Stomach (tissue), 4 donors: Measurements from ENCODE around the gene SAFB.

ENCODE experiments used
- POLR2AphosphoS5 ChIP-seq, 3 donors: sonication (generic); formaldehyde crosslinking; IDR thresholded peaks; one replicate each; pipeline ENCODE4 v1.6.1; 2016; ENCODE audit warnings: antibody characterized with exemption in 3 of 3
- TF ChIP-seq, protein P1 (sequence below), 7 experiments: fragments of 450-650 bp in 4 of 7; fragments of 200-600 bp in 3 of 7; sonication (generic) in 3 of 7; IDR thresholded peaks; one replicate each; pipeline ENCODE4 v1.5.1; 2016 to 2019; ENCODE audit warnings: antibody characterized with exemption in 7 of 7, control low read depth in 2 of 7, mild to moderate bottlenecking in 1 of 7

DNA sequence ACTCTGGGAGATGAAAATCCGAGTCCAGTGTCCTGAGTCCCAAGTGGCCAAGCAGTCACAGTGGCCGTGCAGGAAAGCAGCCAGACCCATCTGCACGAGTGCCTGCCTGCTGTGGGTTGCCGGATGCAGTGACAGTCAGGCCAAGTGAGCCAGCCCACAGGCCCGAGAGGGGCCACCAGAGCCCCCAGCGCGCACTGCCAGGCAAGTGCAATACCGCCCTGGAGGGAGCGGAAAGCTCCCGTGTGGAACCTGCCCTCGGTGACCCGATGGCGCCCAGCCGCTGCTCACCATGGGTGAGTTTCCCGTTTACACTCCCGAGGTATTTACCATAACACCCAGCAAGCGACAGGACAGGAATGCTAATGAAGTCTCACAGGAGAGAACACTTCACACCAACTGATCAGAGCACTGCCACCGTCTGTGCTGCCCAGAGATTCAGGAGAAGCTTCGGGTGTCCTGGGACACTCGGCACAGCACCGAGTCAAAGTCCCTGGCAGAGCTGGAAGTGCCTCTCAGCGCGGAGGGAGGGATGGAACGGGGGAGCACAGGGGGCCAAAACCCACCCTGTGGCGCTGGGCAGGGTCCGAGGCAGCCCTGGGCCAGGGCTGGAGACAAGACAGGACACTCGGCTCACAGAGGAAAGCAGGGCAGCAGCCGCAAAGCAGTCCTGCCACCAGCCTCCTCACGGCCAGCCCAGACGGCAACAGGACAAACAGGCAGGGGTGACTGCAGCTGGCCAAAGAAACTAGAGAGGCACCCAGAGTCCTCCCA, 33.8 kb upstream of the SAFB start:
- TF ChIP-seq, protein P1, sequence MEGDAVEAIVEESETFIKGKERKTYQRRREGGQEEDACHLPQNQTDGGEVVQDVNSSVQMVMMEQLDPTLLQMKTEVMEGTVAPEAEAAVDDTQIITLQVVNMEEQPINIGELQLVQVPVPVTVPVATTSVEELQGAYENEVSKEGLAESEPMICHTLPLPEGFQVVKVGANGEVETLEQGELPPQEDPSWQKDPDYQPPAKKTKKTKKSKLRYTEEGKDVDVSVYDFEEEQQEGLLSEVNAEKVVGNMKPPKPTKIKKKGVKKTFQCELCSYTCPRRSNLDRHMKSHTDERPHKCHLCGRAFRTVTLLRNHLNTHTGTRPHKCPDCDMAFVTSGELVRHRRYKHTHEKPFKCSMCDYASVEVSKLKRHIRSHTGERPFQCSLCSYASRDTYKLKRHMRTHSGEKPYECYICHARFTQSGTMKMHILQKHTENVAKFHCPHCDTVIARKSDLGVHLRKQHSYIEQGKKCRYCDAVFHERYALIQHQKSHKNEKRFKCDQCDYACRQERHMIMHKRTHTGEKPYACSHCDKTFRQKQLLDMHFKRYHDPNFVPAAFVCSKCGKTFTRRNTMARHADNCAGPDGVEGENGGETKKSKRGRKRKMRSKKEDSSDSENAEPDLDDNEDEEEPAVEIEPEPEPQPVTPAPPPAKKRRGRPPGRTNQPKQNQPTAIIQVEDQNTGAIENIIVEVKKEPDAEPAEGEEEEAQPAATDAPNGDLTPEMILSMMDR (IDR thresholded peaks at IDR 0.05): no peak
- TF ChIP-seq POLR2AphosphoS5 (IDR thresholded peaks at IDR 0.05): no peak
